Measurements from ENCODE around the gene HOXD12.

Gene HOXD12

GRCh38 chr2:176107731-176108181, 8.2 kb downstream of the HOXD12 start:
- no peak for DNase-seq

GRCh38 chr2:176109192-176109901, 9.8 kb downstream of the HOXD12 start:
- DNase-seq = no peak

GRCh38 chr2:176109946-176110345, 10.4 kb downstream of the HOXD12 start:
- DNase-seq = no peak

GRCh38 chr2:176110415-176111308, 11.1 kb downstream of the HOXD12 start:
- no peak for DNase-seq

- peak; percentile 78 for DNase-seq
These were observed 11.7 kb downstream of the HOXD12 start for GRCh38 chr2:176111309-176111663.

GRCh38 chr2:176111846-176112374, 12.3 kb downstream of the HOXD12 start:
- DNase-seq = no peak

GRCh38 chr2:176112375-176113302, 13.0 kb downstream of the HOXD12 start:
- DNase-seq = no peak

- no peak for DNase-seq
These were observed 14.7 kb downstream of the HOXD12 start for GRCh38 chr2:176114120-176114929.

- DNase-seq = no peak
These were observed 15.5 kb downstream of the HOXD12 start for GRCh38 chr2:176114930-176115625.

- DNase-seq = no peak
These were observed 16.6 kb downstream of the HOXD12 start, which contains the start of gene HOXD10 for GRCh38 chr2:176115883-176116813. TSS of gene HOXD10 (plus strand) at chr2:176116778. CDS start at chr2:176116834, 56 bp downstream.

- no peak for DNase-seq
These were observed 17.7 kb downstream of the HOXD12 start for GRCh38 chr2:176117162-176117822.

GRCh38 chr2:176117823-176118371, 18.3 kb downstream of the HOXD12 start:
- no peak for DNase-seq

- DNase-seq = peak; percentile 76
These were observed 19.2 kb downstream of the HOXD12 start for GRCh38 chr2:176118601-176119339.

GRCh38 chr2:176120364-176121189, 21.0 kb downstream of the HOXD12 start:
- no peak for DNase-seq

GRCh38 chr2:176121190-176122051, 21.8 kb downstream of the HOXD12 start:
- no peak for DNase-seq

- no peak for DNase-seq
These were observed 22.6 kb downstream of the HOXD12 start for GRCh38 chr2:176122052-176122682.

Measured in OCI-M1 (cell line).